IPS DF 4.7 (cell line): ENCODE results near the gene WFS1.

Source experiments
- DNase-seq: peaks from one replicate; pipeline ENCODE4 v3.0.0-alpha.2; 2013; ENCODE audit warnings: low spot score; ENCODE audit errors: extremely low read depth

Gene WFS1

DNA sequence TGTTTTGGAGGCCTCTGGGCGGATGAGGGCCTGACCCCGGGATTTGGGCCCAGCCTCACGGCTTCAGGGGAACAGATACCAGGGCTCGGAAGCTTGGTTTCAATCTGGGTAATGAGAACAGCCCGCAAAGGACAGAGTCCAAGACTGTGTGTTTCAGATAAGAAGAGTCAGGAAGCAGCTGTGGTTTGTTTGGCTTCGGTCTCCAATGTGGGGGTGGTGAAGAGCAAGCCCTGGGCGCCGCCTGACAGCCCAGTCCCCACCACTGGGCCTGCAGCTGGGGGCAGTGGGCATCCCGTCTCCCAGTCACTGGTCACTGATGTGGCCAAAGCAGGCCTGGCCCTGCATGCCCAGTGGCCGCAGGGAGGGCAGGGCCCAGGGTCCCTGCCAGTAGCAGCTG lies 9.1 kb downstream of the WFS1 start:
- DNase-seq = no peak

DNA sequence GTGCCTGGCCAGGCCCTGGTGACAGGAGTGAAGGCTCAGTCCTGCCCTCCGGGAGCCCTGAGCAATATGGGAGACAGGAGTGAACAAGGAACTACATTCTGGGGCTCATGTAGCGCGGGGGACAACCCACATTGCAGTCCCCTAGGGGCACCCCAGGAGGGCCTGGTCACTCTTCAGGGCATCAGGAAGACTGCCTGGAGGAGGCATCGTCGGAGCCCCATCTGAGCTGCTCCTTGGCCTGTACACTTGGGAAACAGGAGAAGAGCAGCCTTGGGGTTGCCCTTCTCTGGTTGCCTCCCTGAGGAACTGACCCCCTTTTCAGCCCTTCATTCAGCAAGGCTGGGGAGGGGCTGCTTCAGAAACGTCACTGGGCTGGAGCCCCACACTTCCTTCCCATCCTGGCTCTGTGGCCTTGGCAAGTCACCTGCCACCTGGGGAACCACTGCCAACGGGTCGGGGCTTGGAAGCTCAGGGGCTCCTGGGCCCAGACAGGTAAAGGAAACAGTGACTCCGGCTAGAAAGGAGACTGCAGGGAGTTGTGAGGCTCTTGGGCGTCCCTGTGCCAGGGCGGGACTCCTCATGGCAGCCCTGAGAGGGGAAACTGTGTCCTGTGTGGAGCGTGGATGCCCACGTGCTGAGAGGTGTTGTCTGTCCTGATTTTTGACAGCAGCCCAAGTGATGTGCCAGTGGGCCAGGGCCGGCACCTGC lies 10.1 kb downstream of the WFS1 start:
- DNase-seq = no peak

DNA sequence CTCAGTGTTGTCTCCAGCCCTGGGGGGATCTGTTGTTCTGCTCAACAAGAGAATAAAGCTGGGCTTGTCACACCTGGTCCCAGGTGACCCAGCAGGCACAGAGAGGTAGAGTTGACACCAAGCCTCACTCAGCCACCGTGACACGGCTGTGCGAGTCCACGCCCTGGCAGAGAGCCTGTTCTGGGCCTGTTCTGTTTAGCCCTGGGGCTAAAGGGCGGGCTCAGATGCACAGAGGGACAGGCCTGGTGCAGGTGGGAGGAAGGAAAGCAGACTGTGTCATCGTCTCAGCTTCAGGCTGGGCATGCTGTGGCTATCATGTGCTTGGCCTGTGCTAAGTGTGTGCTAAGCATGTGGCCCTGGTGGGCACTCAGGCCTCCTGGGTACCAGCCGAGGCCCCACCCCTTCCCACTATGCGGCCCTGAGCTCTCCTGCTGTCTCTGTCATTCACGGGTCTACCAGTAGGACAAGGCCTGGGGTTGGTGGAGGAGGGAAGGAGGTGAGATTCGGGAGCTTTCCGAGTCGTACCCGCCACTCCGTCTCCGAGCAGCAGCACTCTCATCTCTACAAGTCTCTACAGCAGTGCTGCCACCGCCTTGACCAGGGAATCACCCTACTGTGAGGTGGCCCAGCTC lies 10.8 kb downstream of the WFS1 start:
- DNase-seq = no peak

DNA sequence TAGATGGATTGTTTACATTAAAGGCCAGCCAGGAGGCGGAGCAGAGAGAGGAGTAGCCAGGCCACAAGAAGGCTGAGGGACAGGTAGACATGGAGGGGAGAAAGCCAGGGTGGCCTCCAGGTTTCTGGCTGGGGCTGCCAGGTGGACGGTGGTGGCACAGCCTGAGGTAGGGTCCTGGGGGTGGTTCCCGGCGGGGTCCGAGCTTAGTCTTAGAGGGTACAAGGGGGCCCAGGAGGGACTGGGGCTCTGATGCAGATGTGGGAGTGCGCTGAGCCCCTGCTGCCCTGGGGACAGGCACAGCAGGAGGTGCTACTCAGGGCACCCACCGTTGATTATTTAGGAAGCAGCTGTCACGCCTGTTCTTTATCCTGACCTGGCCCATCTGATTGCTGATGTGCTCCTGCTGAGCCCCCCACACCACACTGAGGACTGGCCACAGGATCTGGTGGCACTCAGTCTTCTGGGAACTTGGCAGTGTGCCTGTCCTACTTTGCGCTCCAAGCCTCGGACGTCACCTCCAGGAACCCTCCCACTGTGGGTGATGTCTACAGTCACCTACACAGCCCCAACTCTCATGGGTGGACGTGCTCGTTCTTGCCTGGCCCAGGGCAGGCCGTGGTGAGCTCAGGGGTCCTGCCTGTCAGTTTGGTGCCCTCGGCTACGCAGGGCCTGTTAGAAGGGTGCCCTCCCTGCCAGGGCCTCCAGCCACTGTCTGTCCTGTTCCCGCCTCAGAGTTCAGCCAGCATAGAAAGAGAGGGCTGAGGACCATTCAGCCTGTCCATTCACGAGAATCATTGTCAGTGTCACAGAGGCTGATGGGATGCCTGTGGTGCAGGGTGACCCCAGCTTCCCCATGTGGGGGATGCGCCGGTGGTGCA lies 12.0 kb downstream of the WFS1 start:
- no peak for DNase-seq

DNA sequence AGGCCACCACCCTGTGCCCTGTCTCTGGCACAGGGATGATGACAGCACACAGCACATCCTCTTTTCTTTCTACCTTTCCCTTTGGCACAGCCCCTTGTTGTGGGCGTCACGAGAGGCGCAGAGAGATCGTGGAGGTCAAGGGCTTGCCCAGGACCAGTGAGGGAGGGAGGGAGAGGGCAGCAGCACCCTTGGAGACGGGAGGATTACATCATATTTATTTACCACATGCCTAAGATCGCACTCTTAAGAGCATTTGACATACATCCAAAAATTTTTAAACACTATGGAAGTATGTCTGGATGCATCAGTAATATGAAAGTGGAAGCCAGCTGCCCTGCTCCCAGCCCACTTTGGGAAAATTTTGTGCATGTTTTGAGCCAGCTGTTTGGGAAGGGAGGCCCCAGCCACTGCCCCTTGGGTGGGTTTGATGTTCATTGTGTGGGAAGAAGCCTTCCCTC lies 12.7 kb downstream of the WFS1 start:
- DNase-seq = no peak

DNA sequence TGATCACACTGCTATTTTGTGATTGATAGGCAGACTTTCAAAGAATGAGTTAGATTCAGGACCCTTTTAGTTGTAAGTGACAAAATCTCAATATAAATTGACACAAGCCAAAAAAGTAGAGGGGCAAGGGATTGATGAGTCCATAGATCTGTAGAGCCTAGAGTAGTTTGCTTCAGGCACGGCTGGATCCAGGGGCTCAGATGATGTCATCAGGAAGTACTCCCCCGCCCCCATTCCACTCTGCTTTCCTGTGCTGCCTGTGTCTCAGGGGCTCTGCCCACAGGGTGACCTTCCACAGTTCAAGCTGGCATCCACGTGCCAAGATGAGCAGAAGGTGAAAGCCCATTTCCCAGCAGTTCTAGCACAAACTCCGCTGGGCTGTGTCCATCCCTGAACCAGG lies 13.6 kb downstream of the WFS1 start:
- DNase-seq = no peak

DNA sequence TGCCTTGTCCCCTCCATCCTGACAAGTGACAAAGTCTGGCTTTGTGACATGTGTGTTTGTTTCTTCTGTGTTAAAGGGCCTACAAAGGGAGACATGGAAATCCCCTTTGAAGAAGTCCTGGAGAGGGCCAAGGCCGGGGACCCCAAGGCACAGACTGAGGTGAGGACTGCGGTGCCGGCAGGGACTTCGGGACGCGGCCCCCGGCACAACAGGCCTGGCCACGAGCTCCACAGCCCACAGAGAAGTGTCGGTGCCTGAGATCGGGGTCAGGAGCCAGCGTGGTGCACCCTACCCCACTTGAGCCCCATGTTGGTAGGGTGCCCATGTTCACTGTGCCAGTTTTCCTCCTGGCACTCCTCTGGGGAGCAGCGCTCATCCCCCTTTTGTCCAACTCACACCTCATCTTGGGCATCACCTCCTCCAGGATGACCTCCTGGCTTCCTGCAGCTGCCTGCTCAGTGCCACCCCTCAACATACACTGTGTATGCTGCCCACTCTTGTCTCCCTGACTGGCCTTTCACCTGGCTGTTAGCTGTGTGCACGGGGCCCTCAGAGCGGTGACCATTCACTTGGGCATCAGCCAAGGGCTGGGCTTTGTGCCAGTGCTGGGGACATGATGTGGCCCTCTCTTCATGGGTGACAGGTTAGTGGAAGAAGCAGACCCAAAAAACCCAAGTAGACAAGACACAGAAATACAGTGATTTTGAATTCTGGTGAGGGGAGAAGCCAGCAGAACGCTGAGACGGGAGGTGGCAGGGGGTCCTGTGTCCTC lies 17.6 kb downstream of the WFS1 start:
- no peak for DNase-seq

DNA sequence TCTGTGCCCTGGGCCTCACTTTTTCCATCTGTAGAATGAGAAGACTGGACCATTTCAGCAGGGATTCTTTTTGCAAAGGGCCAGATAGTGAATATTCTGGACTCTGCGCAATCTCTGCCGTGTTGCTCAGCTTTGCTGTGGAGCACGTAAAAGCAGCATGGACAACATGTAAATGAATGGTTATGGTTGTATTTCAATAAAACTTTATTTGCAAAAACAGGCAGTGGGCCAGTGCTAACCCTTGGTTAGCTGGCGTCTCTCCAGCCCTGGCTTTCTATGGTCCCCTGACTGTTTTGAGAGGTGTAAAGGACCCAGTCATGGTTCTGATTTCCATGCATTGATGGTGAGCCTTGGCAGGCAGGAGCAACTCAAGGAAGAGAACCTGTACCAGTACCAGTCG lies 18.7 kb downstream of the WFS1 start:
- no peak for DNase-seq

DNA sequence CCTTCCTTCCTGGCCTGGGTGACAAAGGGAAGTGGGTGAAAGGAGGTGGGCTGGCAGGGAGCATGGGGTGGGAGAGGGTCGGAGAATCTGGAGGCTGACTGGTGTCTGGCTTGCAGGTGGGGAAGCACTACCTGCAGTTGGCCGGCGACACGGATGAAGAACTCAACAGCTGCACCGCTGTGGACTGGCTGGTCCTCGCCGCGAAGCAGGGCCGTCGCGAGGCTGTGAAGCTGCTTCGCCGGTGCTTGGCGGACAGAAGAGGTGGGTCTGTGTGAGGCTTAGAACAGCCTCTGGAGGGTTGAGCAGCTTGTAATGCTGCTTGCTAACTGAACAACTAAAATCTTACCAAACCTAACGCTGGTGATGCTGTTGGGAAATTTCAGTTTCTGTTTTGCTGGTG lies 19.2 kb downstream of the WFS1 start:
- no peak for DNase-seq

DNA sequence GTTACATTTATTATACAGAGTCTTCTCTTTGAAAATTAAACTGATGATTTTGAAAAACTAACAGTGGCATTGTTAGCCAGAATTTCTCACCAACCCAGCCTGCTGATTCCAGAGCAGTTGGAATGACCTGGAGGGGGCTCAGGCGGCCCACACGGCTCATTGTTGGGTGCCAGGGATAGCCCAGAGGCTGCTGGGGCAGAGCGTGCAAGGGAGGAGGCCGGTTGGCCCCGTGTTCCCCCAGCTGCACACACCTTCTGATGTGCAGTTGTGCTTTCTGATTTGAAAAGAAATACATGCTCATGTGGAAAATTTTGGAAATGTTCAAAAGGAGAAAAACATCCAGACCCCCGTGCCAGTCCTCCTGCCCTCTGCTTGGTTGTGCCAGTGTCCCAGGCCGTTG lies 20.6 kb downstream of the WFS1 start:
- DNase-seq = no peak

DNA sequence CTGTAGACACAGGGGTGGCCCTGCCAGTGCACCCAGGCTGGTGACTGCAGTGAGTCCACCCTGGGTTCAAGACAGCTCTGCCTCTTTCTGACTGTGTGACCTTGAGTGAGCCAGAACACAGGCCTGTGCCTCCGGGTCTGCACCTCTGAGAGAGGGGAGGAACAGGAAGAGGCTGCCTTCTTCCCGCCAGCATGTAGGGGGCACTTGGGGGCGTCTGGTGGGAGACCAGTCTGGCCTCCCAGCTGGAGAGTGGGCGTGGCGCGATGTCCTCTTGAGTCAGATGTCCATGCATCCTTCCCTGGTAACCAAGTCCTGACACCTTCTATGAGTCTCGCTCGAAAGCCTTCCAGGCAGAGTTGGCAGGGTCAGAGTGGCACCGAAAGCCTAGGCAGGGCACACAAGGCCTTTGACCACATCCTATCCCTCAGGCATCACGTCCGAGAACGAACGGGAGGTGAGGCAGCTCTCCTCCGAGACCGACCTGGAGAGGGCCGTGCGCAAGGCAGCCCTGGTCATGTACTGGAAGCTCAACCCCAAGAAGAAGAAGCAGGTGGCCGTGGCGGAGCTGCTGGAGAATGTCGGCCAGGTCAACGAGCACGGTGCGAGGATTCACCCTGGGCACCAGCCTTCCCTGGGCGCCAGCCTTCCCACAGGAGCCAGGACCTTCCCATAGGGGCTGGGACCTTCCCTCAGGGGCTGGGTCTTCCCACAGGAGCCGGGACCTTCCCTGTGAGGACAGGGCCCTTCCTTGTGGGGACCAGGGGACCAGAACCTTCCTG lies 21.3 kb downstream of the WFS1 start:
- DNase-seq = no peak

DNA sequence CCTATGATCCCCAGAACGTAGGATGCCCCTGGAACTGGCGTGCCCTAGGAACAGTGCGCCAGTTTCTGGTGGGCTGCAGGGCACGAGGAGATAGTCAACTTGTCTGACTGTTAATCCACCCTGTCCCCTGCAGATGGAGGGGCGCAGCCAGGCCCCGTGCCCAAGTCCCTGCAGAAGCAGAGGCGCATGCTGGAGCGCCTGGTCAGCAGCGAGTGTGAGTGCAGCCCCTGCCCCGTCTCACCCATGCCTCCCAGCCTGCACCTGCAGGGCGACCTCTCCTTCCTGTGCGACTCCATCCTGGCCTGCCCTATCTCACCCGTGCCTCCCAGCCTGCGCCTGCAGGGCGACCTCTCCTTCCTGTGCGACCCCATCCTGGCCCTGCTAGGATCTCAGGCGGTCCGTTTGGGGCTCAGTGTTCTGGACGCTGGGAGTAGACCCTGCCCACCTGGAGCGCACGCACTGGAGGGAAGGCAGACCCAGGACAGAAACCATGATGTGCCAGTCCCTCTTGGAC lies 22.2 kb downstream of the WFS1 start:
- DNase-seq = no peak

DNA sequence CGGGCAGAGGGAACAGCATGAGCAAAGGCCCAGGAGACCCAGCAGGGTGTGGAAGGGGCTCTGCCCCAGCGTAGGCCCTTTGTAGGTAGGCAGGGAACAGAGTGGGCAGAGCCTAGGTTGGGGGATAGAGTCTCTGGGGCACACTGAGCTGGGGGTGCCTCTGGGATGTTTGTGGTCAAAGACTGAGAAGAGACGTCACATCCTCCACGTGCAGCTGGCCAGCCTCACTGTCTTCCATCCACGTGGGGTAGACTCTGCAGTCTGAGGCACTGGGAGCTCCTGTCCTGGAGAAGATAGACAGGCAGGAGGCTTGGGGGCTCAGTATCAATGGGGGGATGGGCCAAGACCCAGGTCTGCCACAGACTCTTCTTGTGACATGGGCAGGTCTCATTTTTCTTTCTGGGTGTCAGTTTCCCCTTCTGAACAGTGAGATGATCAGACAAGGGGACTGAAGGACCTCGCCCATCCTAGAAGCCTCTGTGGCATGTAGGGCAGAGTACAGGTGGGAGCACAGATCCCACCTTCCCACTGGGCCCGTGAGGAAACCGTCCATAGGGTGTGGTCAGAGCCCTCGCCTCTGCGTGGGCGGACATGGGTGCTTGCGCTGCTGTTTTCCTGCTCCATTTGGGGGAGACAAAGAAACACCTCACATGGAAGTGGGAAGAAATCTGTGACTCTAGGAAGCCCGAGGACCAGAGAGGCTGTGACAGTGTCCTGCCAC lies 22.9 kb downstream of the WFS1 start:
- no peak for DNase-seq

DNA sequence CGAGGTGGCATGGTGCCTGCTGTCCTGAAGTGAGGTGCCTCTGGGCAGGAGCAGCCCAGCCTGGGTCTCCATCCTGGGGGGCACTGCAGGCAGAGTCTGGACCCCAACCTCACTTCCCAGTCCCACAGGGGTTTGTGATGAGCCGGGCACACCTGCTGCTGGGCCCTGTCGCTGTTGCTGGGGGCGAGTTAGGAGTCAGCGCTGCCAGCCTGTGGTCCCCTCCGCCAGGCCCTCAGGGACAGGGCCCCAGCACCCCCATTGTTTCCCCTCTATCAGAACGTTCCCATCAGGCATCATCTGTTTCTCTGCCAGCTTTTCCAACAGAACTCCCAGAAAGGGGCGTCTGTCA lies 23.4 kb downstream of the WFS1 start:
- DNase-seq = no peak

DNA sequence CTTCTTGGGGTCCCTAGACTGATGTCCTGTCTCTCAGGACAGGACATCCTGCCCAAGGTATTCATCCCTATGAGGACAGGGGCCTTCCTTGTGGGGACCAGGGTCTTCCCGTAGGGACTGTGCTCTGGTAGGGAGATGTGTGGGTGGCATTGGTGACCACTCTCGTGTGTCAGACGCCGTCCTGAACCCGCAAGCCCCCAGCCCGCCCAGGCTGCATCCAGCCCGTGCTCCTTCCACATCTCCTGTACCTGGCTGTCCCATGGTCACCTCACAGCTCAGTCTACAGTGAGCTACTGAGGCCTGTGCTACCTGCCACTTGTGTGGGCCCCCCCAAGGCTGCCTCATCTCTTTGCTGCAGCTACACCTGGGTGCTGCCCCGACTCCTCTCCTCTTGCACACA lies 24.0 kb downstream of the WFS1 start:
- DNase-seq = no peak

DNA sequence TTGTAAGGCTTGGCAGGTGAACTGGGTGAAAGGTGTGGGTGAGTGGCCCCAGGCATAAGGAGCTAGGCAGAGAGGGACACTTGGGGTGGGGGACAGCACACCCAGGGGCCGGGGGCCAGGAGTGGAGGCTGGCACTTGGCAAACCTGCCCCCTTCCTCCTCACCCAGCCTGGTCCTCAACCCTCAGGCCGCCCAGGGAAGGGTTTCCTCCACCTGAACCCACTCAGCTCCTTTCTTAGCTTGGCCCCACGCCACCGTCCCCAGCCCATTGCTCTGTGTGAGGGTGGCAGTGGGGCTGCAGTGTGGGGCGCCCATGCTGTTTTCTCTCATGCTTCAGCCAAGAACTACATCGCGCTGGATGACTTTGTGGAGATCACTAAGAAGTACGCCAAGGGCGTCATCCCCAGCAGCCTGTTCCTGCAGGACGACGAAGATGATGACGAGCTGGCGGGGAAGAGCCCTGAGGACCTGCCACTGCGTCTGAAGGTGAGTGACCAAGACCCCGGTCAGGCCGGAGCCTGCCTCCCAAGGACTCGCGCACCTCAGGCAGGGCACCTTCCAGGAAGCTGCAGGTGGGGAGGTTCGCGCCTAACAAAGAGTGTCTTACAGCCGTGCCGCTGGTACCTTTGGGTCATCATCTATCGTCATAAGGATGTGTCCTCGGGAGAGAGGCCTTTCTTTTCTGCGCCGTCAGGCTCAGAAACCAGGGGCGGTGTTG lies 25.2 kb downstream of the WFS1 start:
- DNase-seq = no peak

DNA sequence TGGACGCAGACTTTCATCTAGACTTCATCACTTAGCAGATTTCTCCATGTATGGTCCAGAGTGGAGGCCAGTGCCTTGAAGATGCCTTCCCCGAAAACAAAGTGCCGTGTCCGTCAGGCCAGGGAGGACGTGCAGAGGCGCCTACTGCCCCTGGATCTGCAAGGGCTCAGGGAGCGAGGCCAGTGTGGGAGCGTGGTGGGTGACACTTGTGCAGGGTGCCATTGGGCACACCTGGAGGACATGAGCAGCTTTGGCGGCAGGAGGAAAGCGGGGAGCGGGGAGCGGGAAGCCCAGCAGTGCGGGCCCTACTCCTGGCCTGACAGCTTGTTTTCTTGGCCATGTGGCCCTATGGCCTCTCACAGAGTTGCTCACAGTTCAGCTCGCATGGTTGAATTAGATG lies 25.8 kb downstream of the WFS1 start:
- DNase-seq = no peak

DNA sequence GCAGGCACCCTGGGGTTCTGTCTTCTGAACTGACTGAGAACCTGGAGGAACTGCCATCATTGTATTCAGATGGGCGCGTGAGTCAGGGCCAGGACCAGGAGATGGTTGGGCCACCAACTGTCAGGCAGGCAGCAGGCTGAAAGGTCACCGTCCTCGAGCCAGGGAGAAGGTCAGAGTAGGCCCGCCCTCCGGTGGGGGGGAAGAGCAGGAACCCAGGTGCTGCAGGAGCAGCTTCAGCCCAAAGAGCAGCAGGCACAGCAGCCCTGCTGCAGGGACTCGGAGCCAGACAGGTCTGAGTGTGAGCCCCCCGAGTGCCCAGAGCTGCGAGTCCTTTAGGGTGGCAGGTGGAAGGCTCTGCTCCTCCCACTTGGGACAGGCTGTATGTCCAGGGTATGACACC lies 26.4 kb downstream of the WFS1 start:
- no peak for DNase-seq

DNA sequence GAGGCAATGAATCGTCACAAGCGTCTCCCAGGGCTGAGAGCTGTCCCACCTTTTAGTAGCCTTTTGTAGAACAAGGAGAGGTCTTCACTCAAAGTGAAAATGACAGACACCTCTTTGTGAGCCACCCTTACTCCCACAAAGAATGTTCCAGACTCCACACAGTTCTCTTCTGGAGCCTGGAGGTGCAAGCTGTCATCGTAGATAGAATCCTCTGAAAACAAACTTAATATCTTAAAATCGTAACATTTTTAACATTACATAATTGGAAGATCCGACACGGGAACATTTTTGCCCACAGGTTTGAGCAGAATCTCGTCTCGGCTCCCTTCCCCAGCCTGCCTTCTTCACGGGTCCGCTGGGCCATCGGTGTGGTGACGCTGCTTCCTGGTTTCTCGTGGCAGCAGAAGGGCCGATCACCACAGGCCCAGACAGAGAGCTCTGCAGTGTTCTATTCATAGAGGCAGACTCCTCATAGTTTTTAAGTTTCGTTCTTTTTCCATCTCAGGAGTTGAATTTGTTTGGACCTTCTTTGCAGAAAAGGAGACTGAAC lies 27.7 kb downstream of the WFS1 start:
- no peak for DNase-seq
